Hematopoietic multipotent progenitor cell treated with erythropoietin and hydrocortisone succinate and interleukin-3 and kit ligand, for 17 days (in vitro differentiated cells): ENCODE results near the gene HLA-A.
"Not testable (repeated sequence)": the region's sequence is repeated elsewhere in the genome, so short reads cannot be mapped to it uniquely, and the experiment has no call there.

ENCODE experiments used
- DNase-seq: peaks from one replicate; pipeline ENCODE4 v3.0.0-alpha.2; 2015; ENCODE audit warnings: low spot score

HLA-A gene

GRCh38 chr6:29942275-29943052, at the start of gene HLA-A:
HLA-A (plus strand) TSS chr6:29942532; CDS start chr6:29942554, 22 bp downstream.
- DNase-seq: peak; percentile 96

- peak; percentile 2 for DNase-seq
Observed at GRCh38 chr6:29892696-29893095, 49.6 kb upstream of the HLA-A start.

- DNase-seq: no peak
Observed at GRCh38 chr6:29899281-29899680, 43.1 kb upstream of the HLA-A start.

DNA sequence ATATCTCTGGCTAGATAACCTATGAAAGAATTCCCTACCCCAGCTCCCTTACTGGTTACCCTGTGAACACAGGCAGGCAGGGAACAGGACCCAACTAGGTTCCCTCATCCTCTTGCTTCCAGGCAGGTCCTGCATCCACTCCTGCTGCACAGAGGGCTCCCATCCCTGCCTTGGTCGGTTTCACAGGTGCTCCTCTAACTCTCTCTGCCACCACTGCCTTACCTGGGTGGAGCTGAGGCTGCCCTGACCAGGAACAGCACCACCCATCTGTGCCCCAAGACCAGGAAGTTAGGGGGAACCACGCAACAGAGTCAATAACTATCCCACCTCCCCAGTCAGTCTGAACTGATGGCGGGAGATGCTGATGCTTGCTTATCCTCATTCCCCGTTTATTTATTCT, 37.0 kb upstream of the HLA-A start:
- no peak for DNase-seq

GRCh38 chr6:29907637-29908340, 34.5 kb upstream of the HLA-A start:
- DNase-seq: no peak

DNA sequence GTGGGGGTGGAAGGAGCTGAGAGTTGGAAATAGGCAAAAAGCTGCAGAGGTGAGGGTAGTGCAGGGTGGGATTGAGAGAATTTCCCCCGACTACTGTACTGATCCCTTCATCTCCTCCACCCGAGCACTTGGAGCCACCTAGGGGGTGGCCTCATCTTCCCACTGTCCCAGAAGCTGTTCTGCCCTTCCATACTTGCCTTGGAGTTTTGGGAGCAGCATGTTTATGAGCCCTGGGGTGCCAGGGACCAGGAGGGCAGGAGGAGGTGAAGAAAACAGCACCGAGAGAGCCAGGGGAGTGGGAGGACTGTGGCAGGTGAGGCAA, 34.0 kb upstream of the HLA-A start:
- DNase-seq: no peak

- DNase-seq: no peak
Observed at GRCh38 chr6:29908710-29909109, 33.6 kb upstream of the HLA-A start.

- no peak for DNase-seq
Observed at GRCh38 chr6:29909985-29910384, 32.3 kb upstream of the HLA-A start.

- no peak for DNase-seq
Observed at GRCh38 chr6:29912840-29913239, 29.5 kb upstream of the HLA-A start.

GRCh38 chr6:29916741-29917140, 25.6 kb upstream of the HLA-A start:
- DNase-seq: no peak

GRCh38 chr6:29917857-29918256, 24.5 kb upstream of the HLA-A start:
- peak; percentile 64 for DNase-seq

GRCh38 chr6:29919506-29920445, 22.6 kb upstream of the HLA-A start:
- DNase-seq: no peak

DNA sequence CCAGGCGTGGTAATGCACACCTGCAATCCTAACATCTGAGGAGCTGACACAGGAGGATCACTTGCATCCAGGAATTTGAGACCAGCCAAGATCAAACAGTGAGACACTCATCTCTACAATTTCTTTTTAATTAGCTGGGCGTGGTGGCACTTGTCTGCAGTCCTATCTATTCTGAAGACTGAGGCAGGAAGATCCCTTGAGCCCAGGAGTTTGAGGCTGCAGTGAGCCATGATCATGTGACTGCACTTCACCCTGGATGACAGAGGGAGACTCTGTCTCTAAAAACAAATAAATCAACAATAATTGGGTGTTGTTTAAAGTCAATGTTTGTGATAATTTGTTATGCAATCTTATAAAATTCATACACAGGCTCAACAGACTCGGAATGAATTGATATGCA, 18.0 kb upstream of the HLA-A start:
- no peak for DNase-seq

GRCh38 chr6:29924731-29925130, 17.6 kb upstream of the HLA-A start:
- DNase-seq: no peak

- DNase-seq: no peak
Observed at GRCh38 chr6:29925321-29925720, 17.0 kb upstream of the HLA-A start.

- DNase-seq: no peak
Observed at GRCh38 chr6:29925727-29926412, 16.5 kb upstream of the HLA-A start.

DNA sequence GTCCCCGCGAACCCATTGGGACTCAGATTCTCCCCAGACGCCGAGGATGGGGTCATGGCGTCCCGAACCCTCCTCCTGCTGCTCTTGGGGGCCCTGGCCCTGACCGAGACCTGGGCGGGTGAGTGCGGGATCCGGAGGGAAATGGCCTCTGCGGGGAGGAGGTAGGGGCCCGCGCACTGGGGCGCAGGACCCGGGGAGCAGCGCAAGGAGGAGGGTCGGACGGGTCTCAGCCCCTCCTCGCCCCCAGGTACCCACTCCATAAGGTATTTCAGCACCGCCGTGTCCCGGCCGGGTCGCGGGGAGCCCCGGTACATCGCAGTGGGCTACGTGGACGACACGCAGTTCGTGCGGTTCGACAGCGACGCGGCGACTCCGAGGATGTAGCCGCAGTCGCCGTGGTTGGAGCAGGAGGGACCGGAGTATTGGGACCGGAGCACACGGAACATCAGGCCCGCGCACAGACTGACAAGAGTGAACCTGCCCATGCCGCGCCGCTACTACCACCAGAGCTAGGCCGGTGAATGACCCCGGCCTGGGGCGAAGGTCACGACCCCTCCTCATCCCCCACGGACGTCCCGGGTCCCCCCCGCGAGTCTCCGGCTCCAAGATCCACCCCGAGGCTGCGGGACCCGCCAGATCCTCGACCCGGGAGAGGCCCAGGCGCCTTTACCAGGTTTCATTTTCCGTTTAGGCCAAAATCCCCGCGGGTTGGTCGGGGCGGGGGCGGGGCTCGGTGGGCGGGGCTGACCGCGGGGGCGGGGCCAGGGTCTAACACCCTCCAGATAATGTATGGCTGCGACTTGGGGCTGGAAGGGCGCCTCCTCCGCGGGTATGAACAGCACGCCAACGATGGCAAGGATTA, 15.7 kb upstream of the HLA-A start:
- DNase-seq: peak; percentile 93

DNA sequence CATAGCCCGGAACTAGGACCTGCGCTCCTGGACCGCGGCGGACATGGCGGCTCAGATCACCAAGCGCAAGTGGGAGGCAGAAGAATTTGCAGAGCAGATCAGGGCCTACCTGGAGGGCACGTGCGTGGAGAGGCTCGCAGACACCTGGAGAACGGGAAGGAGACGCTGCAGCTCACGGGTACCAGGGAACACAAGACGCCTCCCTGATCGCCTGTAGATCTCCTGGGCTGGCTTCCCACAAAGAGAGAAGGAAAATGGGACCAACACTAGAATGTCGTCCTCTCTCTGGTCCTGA, 15.1 kb upstream of the HLA-A start:
- no peak for DNase-seq

GRCh38 chr6:29927841-29928388, 14.4 kb upstream of the HLA-A start:
- DNase-seq: no peak

DNA sequence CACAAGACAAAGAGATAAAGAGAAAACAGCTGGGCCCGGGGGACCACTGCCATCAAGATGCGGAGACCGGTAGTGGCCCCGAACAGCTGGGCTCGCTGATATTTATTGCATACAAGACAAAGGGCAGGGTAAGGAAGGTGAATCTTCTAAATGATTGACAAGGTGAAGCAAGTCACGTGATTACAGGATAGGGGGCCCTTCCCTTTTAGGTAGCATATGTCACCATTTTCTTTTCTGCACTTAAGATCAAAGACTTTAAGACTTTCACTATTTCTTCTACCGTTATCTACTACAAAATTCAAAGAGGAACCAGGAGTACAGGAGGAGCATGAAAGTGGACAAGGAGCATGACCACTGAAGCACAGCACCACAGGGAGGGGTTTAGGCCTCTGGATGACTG, 12.3 kb upstream of the HLA-A start:
- DNase-seq: not testable (repeated sequence)

- DNase-seq: no peak
Observed at GRCh38 chr6:29933955-29934354, 8.4 kb upstream of the HLA-A start.
